Upper lobe of right lung (tissue), 1 donor: ENCODE results near the gene DOCK2. TPM values are rescaled to one million over a fixed set of nuclear protein-coding genes. Genes with fewer than 3 reads are reported as not detected.

ENCODE experiments used
- ATAC-seq: fragments of 200-7000 bp; cut with Tn5 transposase; one replicate; pipeline ENCODE4 v1.9.1; 2020; ENCODE audit warnings: mild to moderate bottlenecking, moderate library complexity
- DNase-seq: peaks from one replicate; pipeline ENCODE4 v3.0.0-alpha.2; 2020
- H3K27ac ChIP-seq: fragments of 200-600 bp; one replicate; pipeline ENCODE4 v1.8.0; 2022
- H3K27me3 ChIP-seq: fragments of 200-600 bp; one replicate; pipeline ENCODE4 v1.8.0; 2022; ENCODE audit warnings: mild to moderate bottlenecking
- H3K36me3 ChIP-seq: fragments of 200-600 bp; one replicate; pipeline ENCODE4 v1.8.0; 2022
- H3K4me1 ChIP-seq: fragments of 200-600 bp; one replicate; pipeline ENCODE4 v1.8.0; 2022
- H3K4me3 ChIP-seq: fragments of 200-600 bp; one replicate; pipeline ENCODE4 v1.8.0; 2022; ENCODE audit warnings: mild to moderate bottlenecking
- H3K9me3 ChIP-seq: fragments of 200-600 bp; one replicate; pipeline ENCODE4 v1.8.0; 2022
- CTCF ChIP-seq: fragments of 200-600 bp; IDR thresholded peaks from one replicate; pipeline ENCODE4 v1.8.0; 2022; ENCODE audit warnings: antibody characterized with exemption
- intact Hi-C: fragments of 100-400 bp; cut with DNase I; formaldehyde crosslinking; loops from one replicate; pipeline ENCODE4 v1.11.0; 2022
- total RNA-seq: library from RNA; stranded (reverse); fragmentation: NEBNext Ultra II Directional; extraction: Animal tissue kit (Norgen Biotek cat#: 25700); gene quantifications from one replicate; pipeline ENCODE4 v1.2.1, GENCODE V29; 2021
- donor health status: DM: no; HTN: yes; CAD: no; lungs with severe emphysema.

DOCK2 gene
- total RNA-seq, 1 donor from 2014 or later, result 65.4 TPM

- peaks cover 7% of the 10 kb centered on the region for H3K36me3 ChIP-seq
- intact Hi-C loops, result no loop called here
- no peak overlapping the region for H3K4me3 ChIP-seq
- no peak for DNase-seq
- no peak for ATAC-seq
- no peaks in the 10 kb centered on the region for H3K9me3 ChIP-seq
- no peak overlapping the region for H3K27ac ChIP-seq
- H3K27me3 ChIP-seq, result no peaks in the 10 kb centered on the region
- no peak for TF ChIP-seq CTCF
- no peaks in the 10 kb centered on the region for H3K4me1 ChIP-seq
Observed at GRCh38 chr5:169710675-169711074, 73.6 kb downstream of the DOCK2 start.

- no peaks in the 10 kb centered on the region for H3K27me3 ChIP-seq
- no peaks in the 10 kb centered on the region for H3K9me3 ChIP-seq
- H3K4me3 ChIP-seq, result no peak overlapping the region
- intact Hi-C loops, result no loop called here
- no peak overlapping the region for H3K27ac ChIP-seq
- TF ChIP-seq CTCF, result no peak
- H3K36me3 ChIP-seq, result peaks cover 7% of the 10 kb centered on the region
- ATAC-seq, result no peak
- no peak for DNase-seq
- H3K4me1 ChIP-seq, result no peaks in the 10 kb centered on the region
Observed at GRCh38 chr5:169711551-169712225, 74.6 kb downstream of the DOCK2 start.

- peaks cover 7% of the 10 kb centered on the region for H3K36me3 ChIP-seq
- intact Hi-C loops, result no loop called here
- ATAC-seq (no peak), DNase-seq (no peak)
- no peaks in the 10 kb centered on the region for H3K27me3 ChIP-seq
- no peak for TF ChIP-seq CTCF
- H3K4me1 ChIP-seq, result no peaks in the 10 kb centered on the region
- H3K27ac ChIP-seq, result no peak overlapping the region
- H3K9me3 ChIP-seq, result no peaks in the 10 kb centered on the region
- no peak overlapping the region for H3K4me3 ChIP-seq
Observed at GRCh38 chr5:169712428-169712827, 75.4 kb downstream of the DOCK2 start.

- TF ChIP-seq CTCF, result no peak
- peaks cover 7% of the 10 kb centered on the region for H3K36me3 ChIP-seq
- ATAC-seq, result peak; percentile 57
Observed at GRCh38 chr5:169716287-169716686, 79.2 kb downstream of the DOCK2 start.

GRCh38 chr5:169717288-169717687 is 80.2 kb downstream of the DOCK2 start:
- intact Hi-C loops, result no loop called here
- no peak overlapping the region for H3K27ac ChIP-seq
- no peaks in the 10 kb centered on the region for H3K9me3 ChIP-seq
- ATAC-seq, result peak; percentile 81
- no peak for DNase-seq
- TF ChIP-seq CTCF, result no peak
- H3K36me3 ChIP-seq, result peaks cover 7% of the 10 kb centered on the region
- H3K4me3 ChIP-seq, result no peak overlapping the region
- H3K27me3 ChIP-seq, result no peaks in the 10 kb centered on the region
- H3K4me1 ChIP-seq, result no peaks in the 10 kb centered on the region

More at GRCh38 chr5:169716287-169716686, 79.2 kb downstream of the DOCK2 start:
- Histone ChIP-seq H3K27me3 (no peaks in the 10 kb centered on the region), H3K4me3 (no peak overlapping the region), H3K9me3 (no peaks in the 10 kb centered on the region), H3K27ac (no peak overlapping the region), H3K4me1 (no peaks in the 10 kb centered on the region)
- intact Hi-C loops, result no loop called here
- no peak for DNase-seq
